T-helper 1 cell treated with Interleukin-12 subunit alpha and Interleukin-12 subunit beta and Interleukin-4 antibody, amounts not matched to agents 30 μg/mL and 1 μg/mL, for 36 hours (primary cell): ENCODE results near the gene CNPY2.

Experiments used
- H3K27ac Mint-ChIP-seq: one replicate; pipeline ENCODE4 v1.8.0; 2021; ENCODE audit warnings: mild to moderate bottlenecking, mixed read lengths
- H3K27me3 Mint-ChIP-seq: one replicate; pipeline ENCODE4 v1.8.0; 2021; ENCODE audit warnings: low read depth, mixed read lengths
- H3K36me3 Mint-ChIP-seq: one replicate; pipeline ENCODE4 v1.8.0; 2021; ENCODE audit warnings: low read depth, mixed read lengths
- H3K4me1 Mint-ChIP-seq: one replicate; pipeline ENCODE4 v1.8.0; 2021; ENCODE audit warnings: low read depth, mixed read lengths
- H3K4me3 Mint-ChIP-seq: one replicate; pipeline ENCODE4 v1.8.0; 2021; ENCODE audit warnings: mild to moderate bottlenecking, moderate library complexity, mixed read lengths
- H3K9me3 Mint-ChIP-seq: one replicate; pipeline ENCODE4 v1.8.0; 2021; ENCODE audit warnings: mixed read lengths

CNPY2 gene

GRCh38 chr12:56321027-56321426 lies 5.2 kb upstream of the CNPY2 start:
- Mint-ChIP-seq H3K4me1 (peaks cover 8% of the 10 kb centered on the region), H3K27me3 (no peaks in the 10 kb centered on the region), H3K36me3 (peaks cover 20% of the 10 kb centered on the region), H3K9me3 (no peaks in the 10 kb centered on the region), H3K27ac (no peak overlapping the region), H3K4me3 (no peak overlapping the region)

- peaks cover 8% of the 10 kb centered on the region for H3K36me3 Mint-ChIP-seq
- peaks cover 15% of the 10 kb centered on the region for H3K4me1 Mint-ChIP-seq
- H3K27me3 Mint-ChIP-seq, result no peaks in the 10 kb centered on the region
- H3K9me3 Mint-ChIP-seq, result no peaks in the 10 kb centered on the region
- no peak overlapping the region for H3K27ac Mint-ChIP-seq
- H3K4me3 Mint-ChIP-seq, result no peak overlapping the region
Observed at GRCh38 chr12:56317675-56318074, 1.9 kb upstream of the CNPY2 start.

GRCh38 chr12:56315249-56315621 lies 553 bp downstream of the CNPY2 start:
- Mint-ChIP-seq H3K27me3 (no peaks in the 10 kb centered on the region), H3K36me3 (peaks cover 15% of the 10 kb centered on the region), H3K27ac (peak overlapping the region; percentile 96), H3K4me3 (peak overlapping the region; percentile 93), H3K9me3 (no peaks in the 10 kb centered on the region), H3K4me1 (peaks cover 18% of the 10 kb centered on the region)

GRCh38 chr12:56311003-56311402 lies 4.8 kb downstream of the CNPY2 start:
- Mint-ChIP-seq H3K27ac (no peak overlapping the region), H3K4me3 (no peak overlapping the region), H3K27me3 (no peaks in the 10 kb centered on the region), H3K4me1 (peaks cover 10% of the 10 kb centered on the region), H3K9me3 (no peaks in the 10 kb centered on the region), H3K36me3 (peaks cover 19% of the 10 kb centered on the region)

- Mint-ChIP-seq H3K27ac (no peak overlapping the region), H3K9me3 (no peaks in the 10 kb centered on the region), H3K4me3 (no peak overlapping the region), H3K27me3 (no peaks in the 10 kb centered on the region), H3K36me3 (peaks cover 19% of the 10 kb centered on the region), H3K4me1 (peaks cover 3% of the 10 kb centered on the region)
Observed at GRCh38 chr12:56308714-56309113, 7.1 kb downstream of the CNPY2 start.

GRCh38 chr12:56307221-56307965 lies 8.4 kb downstream of the CNPY2 start:
- no peaks in the 10 kb centered on the region for H3K27me3 Mint-ChIP-seq
- no peak overlapping the region for H3K27ac Mint-ChIP-seq
- H3K9me3 Mint-ChIP-seq, result no peaks in the 10 kb centered on the region
- H3K4me3 Mint-ChIP-seq, result no peak overlapping the region
- peaks cover 19% of the 10 kb centered on the region for H3K36me3 Mint-ChIP-seq
- H3K4me1 Mint-ChIP-seq, result peaks cover 3% of the 10 kb centered on the region

GRCh38 chr12:56304872-56305590 lies 10.8 kb downstream of the CNPY2 start:
- H3K36me3 Mint-ChIP-seq, result peaks cover 14% of the 10 kb centered on the region
- H3K27ac Mint-ChIP-seq, result no peak overlapping the region
- no peak overlapping the region for H3K4me3 Mint-ChIP-seq
- H3K4me1 Mint-ChIP-seq, result peaks cover 19% of the 10 kb centered on the region
- H3K27me3 Mint-ChIP-seq, result no peaks in the 10 kb centered on the region
- no peaks in the 10 kb centered on the region for H3K9me3 Mint-ChIP-seq

GRCh38 chr12:56304276-56304675 lies 11.5 kb downstream of the CNPY2 start:
- no peak overlapping the region for H3K4me3 Mint-ChIP-seq
- no peaks in the 10 kb centered on the region for H3K27me3 Mint-ChIP-seq
- H3K9me3 Mint-ChIP-seq, result no peaks in the 10 kb centered on the region
- H3K27ac Mint-ChIP-seq, result no peak overlapping the region
- H3K4me1 Mint-ChIP-seq, result peaks cover 19% of the 10 kb centered on the region
- H3K36me3 Mint-ChIP-seq, result peaks cover 10% of the 10 kb centered on the region

- peaks cover 17% of the 10 kb centered on the region for H3K36me3 Mint-ChIP-seq
- H3K4me3 Mint-ChIP-seq, result peak overlapping the region; percentile 96
- peak overlapping the region; percentile 91 for H3K27ac Mint-ChIP-seq
- H3K4me1 Mint-ChIP-seq, result peaks cover 36% of the 10 kb centered on the region
- no peaks in the 10 kb centered on the region for H3K27me3 Mint-ChIP-seq
- no peaks in the 10 kb centered on the region for H3K9me3 Mint-ChIP-seq
Observed at GRCh38 chr12:56300644-56301464, 14.9 kb downstream of the CNPY2 start.

- peaks cover 36% of the 10 kb centered on the region for H3K4me1 Mint-ChIP-seq
- no peaks in the 10 kb centered on the region for H3K27me3 Mint-ChIP-seq
- H3K9me3 Mint-ChIP-seq, result no peaks in the 10 kb centered on the region
- peaks cover 15% of the 10 kb centered on the region for H3K36me3 Mint-ChIP-seq
- H3K27ac Mint-ChIP-seq, result peak within 1 kb of the TSS; percentile 91
- H3K4me3 Mint-ChIP-seq, result peak within 1 kb of the TSS; percentile 96
Observed at GRCh38 chr12:56299853-56300643, 15.7 kb downstream of the CNPY2 start, which contains the start of gene CS. CS (minus strand) TSS chr12:56300330; CDS start chr12:56300201, 129 bp downstream.

- peaks cover 13% of the 10 kb centered on the region for H3K36me3 Mint-ChIP-seq
Observed at GRCh38 chr12:56299308-56299852, 16.4 kb downstream of the CNPY2 start.

GRCh38 chr12:56298828-56299227 lies 17.0 kb downstream of the CNPY2 start:
- Mint-ChIP-seq H3K36me3 (peaks cover 16% of the 10 kb centered on the region), H3K4me1 (peaks cover 36% of the 10 kb centered on the region)

More at GRCh38 chr12:56299308-56299852, 16.4 kb downstream of the CNPY2 start:
- Mint-ChIP-seq H3K9me3 (no peaks in the 10 kb centered on the region), H3K27me3 (no peaks in the 10 kb centered on the region), H3K27ac (peak overlapping the region; percentile 91), H3K4me1 (peaks cover 36% of the 10 kb centered on the region), H3K4me3 (peak overlapping the region; percentile 96)

GRCh38 chr12:56297400-56297799 lies 18.4 kb downstream of the CNPY2 start:
- Mint-ChIP-seq H3K9me3 (no peaks in the 10 kb centered on the region), H3K27me3 (no peaks in the 10 kb centered on the region), H3K27ac (no peak overlapping the region), H3K4me3 (peak overlapping the region; percentile 21), H3K4me1 (peaks cover 37% of the 10 kb centered on the region), H3K36me3 (peaks cover 15% of the 10 kb centered on the region)

More at GRCh38 chr12:56298828-56299227, 17.0 kb downstream of the CNPY2 start:
- Mint-ChIP-seq H3K9me3 (no peaks in the 10 kb centered on the region), H3K27ac (peak overlapping the region; percentile 91), H3K4me3 (peak overlapping the region; percentile 96), H3K27me3 (no peaks in the 10 kb centered on the region)
